ENCODE data around the gene SLC39A12.

SLC39A12 gene

GRCh38 chr10:17963431-17963830 lies 11.7 kb downstream of the SLC39A12 start:
- DNase-seq, result no peak

- no peak for DNase-seq
Observed at GRCh38 chr10:17965649-17966235, 14.0 kb downstream of the SLC39A12 start.

GRCh38 chr10:17974505-17974904 lies 22.8 kb downstream of the SLC39A12 start:
- DNase-seq, result no peak

GRCh38 chr10:17980846-17981565 lies 29.3 kb downstream of the SLC39A12 start:
- DNase-seq, result no peak

GRCh38 chr10:17981766-17982380 lies 30.2 kb downstream of the SLC39A12 start:
- DNase-seq, result no peak

GRCh38 chr10:17984056-17984455 lies 32.3 kb downstream of the SLC39A12 start:
- no peak for DNase-seq

GRCh38 chr10:17984563-17984962 lies 32.8 kb downstream of the SLC39A12 start:
- no peak for DNase-seq

GRCh38 chr10:17989908-17990767 lies 38.4 kb downstream of the SLC39A12 start:
- no peak for DNase-seq

- DNase-seq, result no peak
Observed at GRCh38 chr10:17992266-17992665, 40.5 kb downstream of the SLC39A12 start.

- DNase-seq, result no peak
Observed at GRCh38 chr10:17993361-17993760, 41.6 kb downstream of the SLC39A12 start.

- no peak for DNase-seq
Observed at GRCh38 chr10:18000601-18001000, 48.9 kb downstream of the SLC39A12 start.

- DNase-seq, result no peak
Observed at GRCh38 chr10:18005445-18005780, 53.7 kb downstream of the SLC39A12 start.

GRCh38 chr10:18005781-18006456 lies 54.2 kb downstream of the SLC39A12 start:
- DNase-seq, result no peak

- DNase-seq, result no peak
Observed at GRCh38 chr10:18008986-18009385, 57.3 kb downstream of the SLC39A12 start.

- no peak for DNase-seq
Observed at GRCh38 chr10:18010050-18010449, 58.3 kb downstream of the SLC39A12 start.

- no peak for DNase-seq
Observed at GRCh38 chr10:18020523-18020922, 68.8 kb downstream of the SLC39A12 start.

- DNase-seq, result no peak
Observed at GRCh38 chr10:18021725-18022480, 70.2 kb downstream of the SLC39A12 start.

GRCh38 chr10:18043148-18044006 lies 91.7 kb downstream of the SLC39A12 start:
- no peak for DNase-seq

GRCh38 chr10:18044976-18045720 lies 93.4 kb downstream of the SLC39A12 start:
- no peak for DNase-seq

GRCh38 chr10:18056583-18056982 lies 104.9 kb downstream of the SLC39A12 start:
- DNase-seq, result no peak

All from T-helper 1 cell (primary cell).